ENCODE data around the gene EYS.

DNA sequence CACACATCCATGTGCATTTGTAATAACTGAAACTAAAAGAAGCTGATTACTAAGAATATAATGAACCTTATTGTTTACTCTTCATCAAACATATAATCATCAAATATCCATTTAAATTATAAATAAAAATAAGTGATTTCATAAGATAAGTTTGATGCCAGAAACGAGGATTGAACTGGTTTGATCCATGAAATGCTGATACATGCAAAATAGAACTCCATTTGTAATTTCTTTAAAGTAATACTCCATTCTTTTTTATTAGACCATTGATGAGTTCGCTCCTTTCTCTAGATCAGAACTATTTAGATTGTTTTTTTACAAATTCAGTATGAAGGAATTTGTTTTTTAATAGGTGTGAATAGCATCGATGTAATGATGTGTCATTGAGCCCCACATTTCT is 57.6 kb downstream of the EYS start:
- TF ChIP-seq, protein P1, sequence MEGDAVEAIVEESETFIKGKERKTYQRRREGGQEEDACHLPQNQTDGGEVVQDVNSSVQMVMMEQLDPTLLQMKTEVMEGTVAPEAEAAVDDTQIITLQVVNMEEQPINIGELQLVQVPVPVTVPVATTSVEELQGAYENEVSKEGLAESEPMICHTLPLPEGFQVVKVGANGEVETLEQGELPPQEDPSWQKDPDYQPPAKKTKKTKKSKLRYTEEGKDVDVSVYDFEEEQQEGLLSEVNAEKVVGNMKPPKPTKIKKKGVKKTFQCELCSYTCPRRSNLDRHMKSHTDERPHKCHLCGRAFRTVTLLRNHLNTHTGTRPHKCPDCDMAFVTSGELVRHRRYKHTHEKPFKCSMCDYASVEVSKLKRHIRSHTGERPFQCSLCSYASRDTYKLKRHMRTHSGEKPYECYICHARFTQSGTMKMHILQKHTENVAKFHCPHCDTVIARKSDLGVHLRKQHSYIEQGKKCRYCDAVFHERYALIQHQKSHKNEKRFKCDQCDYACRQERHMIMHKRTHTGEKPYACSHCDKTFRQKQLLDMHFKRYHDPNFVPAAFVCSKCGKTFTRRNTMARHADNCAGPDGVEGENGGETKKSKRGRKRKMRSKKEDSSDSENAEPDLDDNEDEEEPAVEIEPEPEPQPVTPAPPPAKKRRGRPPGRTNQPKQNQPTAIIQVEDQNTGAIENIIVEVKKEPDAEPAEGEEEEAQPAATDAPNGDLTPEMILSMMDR (IDR thresholded peaks at IDR 0.05; ENCODE audit: low read length) = no peak
- TF ChIP-seq EZH2phosphoT487 (IDR thresholded peaks at IDR 0.05; ENCODE audit: low read length) = no peak

Measured in MM.1S (cell line).